Right lobe of liver (tissue), 6 donors: Measurements from ENCODE around the gene CD9. TPM values are rescaled to one million over a fixed set of nuclear protein-coding genes. Genes with fewer than 3 reads are reported as not detected.
A peak's percentile ranks its signal among the peaks of the same experiment; 100 is the strongest.

Experiments used
- ATAC-seq, 4 donors: fragments of 200-7000 bp; cut with Tn5 transposase; one replicate each; pipeline ENCODE4 v1.9.1; 2020; ENCODE audit warnings: mild to moderate bottlenecking in 4 of 4, moderate library complexity in 4 of 4
- DNase-seq, 3 donors: peaks; one replicate each; pipeline ENCODE4 v3.0.0-alpha.2; 2020
- H3K27ac ChIP-seq, 3 donors: fragments of 200-600 bp; one replicate each; pipeline ENCODE4 v1.8.0; 2022
- H3K27me3 ChIP-seq, 2 donors: fragments of 200-600 bp; one replicate each; pipeline ENCODE4 v1.8.0; 2022
- H3K36me3 ChIP-seq, 4 donors: fragments of 200-600 bp; sonication (generic) in 1 of 4; one replicate each; pipeline versions ENCODE4 v1.5.1 to v1.8.0; 2017 to 2022; ENCODE audit warnings: control low read depth in 1 of 4
- H3K4me1 ChIP-seq, 4 donors: fragments of 200-600 bp; sonication (generic) in 1 of 4; one replicate each; pipeline versions ENCODE4 v1.5.1 to v1.8.0; 2017 to 2022; ENCODE audit warnings: control low read depth in 1 of 4
- H3K4me3 ChIP-seq, 3 donors: fragments of 200-600 bp; one replicate each; pipeline ENCODE4 v1.8.0; 2022
- H3K9me3 ChIP-seq, 4 donors: fragments of 200-600 bp; sonication (generic) in 1 of 4; one replicate each; pipeline versions ENCODE4 v1.5.1 to v1.8.0; 2017 to 2022; ENCODE audit warnings: control low read depth in 1 of 4
- POLR2A ChIP-seq: fragments of 450-650 bp; IDR thresholded peaks from one replicate; pipeline ENCODE4 v1.6.1; 2017; ENCODE audit warnings: antibody characterized with exemption, mild to moderate bottlenecking
- WGBS: methylation state at CpG from one replicate; pipeline ENCODE4 v1.1.6; 2018; ENCODE audit warnings: low coverage, low lambda C conversion rate; ENCODE audit not compliant: insufficient coverage; ENCODE audit errors: missing lambda C conversion rate; 5-methylcytosine and 5-hydroxymethylcytosine counted together
- intact Hi-C, 2 donors: fragments of 100-400 bp; cut with DNase I; formaldehyde crosslinking; loops; one replicate each; pipeline versions ENCODE4 v1.11.2 to v1.14.1; 2022
- total RNA-seq, 6 experiments: library from RNA; depleted of rRNA in 2 of 6; stranded (reverse); fragments of >200 nt in 2 of 6; fragmentation: NEBNext Ultra II Directional in 3 of 6; extraction: Animal tissue kit (Norgen Biotek cat#: 25700) in 3 of 6; gene quantifications; one replicate each; pipeline versions ENCODE4 v1.1.0 to v1.2.4, GENCODE V29; 2016 to 2023
- TF ChIP-seq, protein P1 (sequence below), 4 donors: fragments of 200-600 bp in 3 of 4; fragments of 450-650 bp in 1 of 4; IDR thresholded peaks; one replicate each; pipeline versions ENCODE4 v1.5.1 to v1.8.0; 2016 to 2022; ENCODE audit warnings: antibody characterized with exemption in 4 of 4, mild to moderate bottlenecking in 2 of 4
- donor health status: DM: no; HTN: yes; CAD: no.
- donor health status: DM: no; HTN: no; CAD: no.
- donor health status: DM: no; HTN: no; CAD: no.
- donor health status: DM: no; HTN: yes; CAD: no.
- donor health status: DM: no; HTN: yes; CAD: no.

CD9 gene
- total RNA-seq, 6 experiments from 2014 or later = 17.2 to 65.7 (median 34.2) TPM

DNA sequence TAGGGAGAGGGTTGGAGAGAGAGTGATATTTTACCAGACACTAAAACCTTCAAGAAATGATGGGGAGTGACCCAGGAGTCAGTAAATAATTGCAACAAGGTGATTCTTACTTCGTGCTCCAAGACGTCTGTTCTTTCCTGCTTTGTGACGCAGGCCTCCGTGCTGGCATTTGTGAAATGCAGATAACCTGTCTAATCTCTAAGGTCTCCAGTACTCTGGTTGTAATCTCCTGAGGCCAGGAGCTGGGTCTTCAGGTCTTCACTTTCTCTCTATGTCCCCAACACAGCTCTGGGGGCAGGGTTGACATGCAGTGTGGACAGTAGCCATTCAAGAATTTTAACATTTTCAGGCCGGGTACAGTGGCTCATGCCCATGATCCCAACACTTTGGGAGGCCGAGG lies 53.1 kb downstream of the CD9 start:
- H3K9me3 ChIP-seq = no peaks in the 10 kb centered on the region
- TF ChIP-seq POLR2A = no peak
- TF ChIP-seq, protein P1, sequence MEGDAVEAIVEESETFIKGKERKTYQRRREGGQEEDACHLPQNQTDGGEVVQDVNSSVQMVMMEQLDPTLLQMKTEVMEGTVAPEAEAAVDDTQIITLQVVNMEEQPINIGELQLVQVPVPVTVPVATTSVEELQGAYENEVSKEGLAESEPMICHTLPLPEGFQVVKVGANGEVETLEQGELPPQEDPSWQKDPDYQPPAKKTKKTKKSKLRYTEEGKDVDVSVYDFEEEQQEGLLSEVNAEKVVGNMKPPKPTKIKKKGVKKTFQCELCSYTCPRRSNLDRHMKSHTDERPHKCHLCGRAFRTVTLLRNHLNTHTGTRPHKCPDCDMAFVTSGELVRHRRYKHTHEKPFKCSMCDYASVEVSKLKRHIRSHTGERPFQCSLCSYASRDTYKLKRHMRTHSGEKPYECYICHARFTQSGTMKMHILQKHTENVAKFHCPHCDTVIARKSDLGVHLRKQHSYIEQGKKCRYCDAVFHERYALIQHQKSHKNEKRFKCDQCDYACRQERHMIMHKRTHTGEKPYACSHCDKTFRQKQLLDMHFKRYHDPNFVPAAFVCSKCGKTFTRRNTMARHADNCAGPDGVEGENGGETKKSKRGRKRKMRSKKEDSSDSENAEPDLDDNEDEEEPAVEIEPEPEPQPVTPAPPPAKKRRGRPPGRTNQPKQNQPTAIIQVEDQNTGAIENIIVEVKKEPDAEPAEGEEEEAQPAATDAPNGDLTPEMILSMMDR (IDR thresholded peaks at IDR 0.05) = no peak
- H3K4me3 ChIP-seq = no peak overlapping the region
- DNase-seq (no peak), ATAC-seq (no peak)
- WGBS = 79% methylated on average over 5 of the region's 6 CpGs
- H3K27me3 ChIP-seq = no peaks in the 10 kb centered on the region
- no peak overlapping the region for H3K27ac ChIP-seq
- no peaks in the 10 kb centered on the region for H3K4me1 ChIP-seq
- intact Hi-C loops = no loop called here
- H3K36me3 ChIP-seq = no peaks in the 10 kb centered on the region

- H3K4me1 ChIP-seq = no peaks in the 10 kb centered on the region
- no peak overlapping the region for H3K4me3 ChIP-seq
- H3K27me3 ChIP-seq = no peaks in the 10 kb centered on the region
- H3K27ac ChIP-seq = no peak overlapping the region
- DNase-seq = peak in 1 of 3 donors; percentile 27
- no peaks in the 10 kb centered on the region for H3K9me3 ChIP-seq
- 89% methylated on average over 4 of the region's 8 CpGs for WGBS
- TF ChIP-seq, protein P1 (IDR thresholded peaks at IDR 0.05) = no peak
- no peak for TF ChIP-seq POLR2A
- no peak for ATAC-seq
- H3K36me3 ChIP-seq = no peaks in the 10 kb centered on the region
- intact Hi-C loops = no loop called here
Measured at GRCh38 chr12:6254491-6254890, 54.3 kb downstream of the CD9 start.

DNA sequence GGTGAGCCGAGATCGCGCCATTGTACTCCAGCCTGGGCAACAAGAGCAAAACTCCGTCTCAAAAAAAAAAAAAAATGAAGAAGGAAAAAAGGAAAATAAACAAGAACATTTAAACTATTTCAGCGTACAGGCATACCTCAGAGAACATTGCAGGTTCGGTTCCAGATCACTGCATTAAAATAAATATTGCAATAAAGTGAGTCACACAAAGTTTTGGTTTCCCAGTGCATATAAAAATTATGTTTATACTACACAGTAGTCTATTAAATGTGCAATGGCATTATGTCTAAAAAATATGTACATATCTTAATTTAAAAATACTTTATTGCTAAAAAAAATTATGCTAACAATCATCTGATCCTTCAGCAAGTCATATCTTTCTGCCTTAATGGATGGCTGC lies 56.8 kb downstream of the CD9 start:
- H3K4me3 ChIP-seq = no peak overlapping the region
- no peaks in the 10 kb centered on the region for H3K27me3 ChIP-seq
- H3K9me3 ChIP-seq = no peaks in the 10 kb centered on the region
- no peaks in the 10 kb centered on the region for H3K4me1 ChIP-seq
- H3K36me3 ChIP-seq = no peaks in the 10 kb centered on the region
- ATAC-seq (no peak), DNase-seq (no peak)
- intact Hi-C loops = no loop called here
- TF ChIP-seq, protein P1 (IDR thresholded peaks at IDR 0.05) = no peak
- TF ChIP-seq POLR2A = no peak
- WGBS = 89% methylated on average over 2 of the region's 6 CpGs
- H3K27ac ChIP-seq = no peak overlapping the region

- Histone ChIP-seq H3K36me3 (no peaks in the 10 kb centered on the region), H3K27ac (no peak overlapping the region), H3K27me3 (no peaks in the 10 kb centered on the region), H3K4me1 (peaks cover 0 to 7% (median 0%) of the 10 kb centered on the region in 4 donors), H3K4me3 (no peak overlapping the region), H3K9me3 (no peaks in the 10 kb centered on the region)
- ATAC-seq = no peak
- peak in 1 of 3 donors; percentile 31 for DNase-seq
- no peak for TF ChIP-seq POLR2A
- TF ChIP-seq, protein P1 (IDR thresholded peaks at IDR 0.05) = no peak
- intact Hi-C loops = no loop called here
- WGBS = 83% methylated on average over 2 of the region's 3 CpGs
Measured at GRCh38 chr12:6262211-6262610, 62.0 kb downstream of the CD9 start.

- WGBS = 72% methylated on average over 2 of the region's 2 CpGs
- no peak overlapping the region for H3K4me3 ChIP-seq
- DNase-seq (peak in 1 of 3 donors; percentile 1), ATAC-seq (no peak)
- intact Hi-C loops = no loop called here
- no peaks in the 10 kb centered on the region for H3K9me3 ChIP-seq
- no peaks in the 10 kb centered on the region for H3K27me3 ChIP-seq
- H3K27ac ChIP-seq = no peak overlapping the region
- TF ChIP-seq, protein P1 (IDR thresholded peaks at IDR 0.05) = no peak
- TF ChIP-seq POLR2A = no peak
- H3K36me3 ChIP-seq = no peaks in the 10 kb centered on the region
- peaks cover 0 to 11% (median 0%) of the 10 kb centered on the region in 4 donors for H3K4me1 ChIP-seq
Measured at GRCh38 chr12:6262623-6263022, 62.4 kb downstream of the CD9 start.
